ENCODE results near the gene MYRIP.

Gene MYRIP

DNA sequence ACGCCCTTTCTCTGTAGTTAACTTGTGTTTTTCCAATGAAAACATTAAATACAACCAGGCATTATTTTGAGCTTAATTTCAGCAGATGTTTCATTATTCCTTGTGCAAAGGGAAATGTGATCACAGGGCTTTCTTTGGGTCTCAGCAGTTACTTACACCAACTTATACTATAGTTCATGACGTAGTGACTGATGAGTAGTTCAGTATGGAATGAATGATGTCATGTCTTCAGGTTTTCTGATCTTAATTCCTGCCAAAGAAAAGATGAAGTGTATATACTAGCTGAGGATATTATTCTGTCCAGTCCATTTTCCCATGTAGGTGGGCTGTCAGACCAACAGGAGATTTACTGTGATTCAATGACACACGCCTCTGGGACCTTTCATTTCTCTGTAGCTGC, 61.3 kb downstream of the MYRIP start:
- Histone ChIP-seq H3K9me3 (no peaks in the 10 kb centered on the region), H3K27ac (no peak overlapping the region), H3K4me3 (ENCODE audit: low read depth in 1 of 2, low read length in 1 of 2) (no peak overlapping the region), H3K36me3 (no peaks in the 10 kb centered on the region), H3K4me1 (ENCODE audit: control insufficient read depth in 1 of 2, insufficient read depth in 1 of 2, low read depth in 1 of 2, low read length in 1 of 2) (no peaks in the 10 kb centered on the region), H3K27me3 (no peaks in the 10 kb centered on the region)
- TF ChIP-seq, protein P1, sequence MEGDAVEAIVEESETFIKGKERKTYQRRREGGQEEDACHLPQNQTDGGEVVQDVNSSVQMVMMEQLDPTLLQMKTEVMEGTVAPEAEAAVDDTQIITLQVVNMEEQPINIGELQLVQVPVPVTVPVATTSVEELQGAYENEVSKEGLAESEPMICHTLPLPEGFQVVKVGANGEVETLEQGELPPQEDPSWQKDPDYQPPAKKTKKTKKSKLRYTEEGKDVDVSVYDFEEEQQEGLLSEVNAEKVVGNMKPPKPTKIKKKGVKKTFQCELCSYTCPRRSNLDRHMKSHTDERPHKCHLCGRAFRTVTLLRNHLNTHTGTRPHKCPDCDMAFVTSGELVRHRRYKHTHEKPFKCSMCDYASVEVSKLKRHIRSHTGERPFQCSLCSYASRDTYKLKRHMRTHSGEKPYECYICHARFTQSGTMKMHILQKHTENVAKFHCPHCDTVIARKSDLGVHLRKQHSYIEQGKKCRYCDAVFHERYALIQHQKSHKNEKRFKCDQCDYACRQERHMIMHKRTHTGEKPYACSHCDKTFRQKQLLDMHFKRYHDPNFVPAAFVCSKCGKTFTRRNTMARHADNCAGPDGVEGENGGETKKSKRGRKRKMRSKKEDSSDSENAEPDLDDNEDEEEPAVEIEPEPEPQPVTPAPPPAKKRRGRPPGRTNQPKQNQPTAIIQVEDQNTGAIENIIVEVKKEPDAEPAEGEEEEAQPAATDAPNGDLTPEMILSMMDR (IDR thresholded peaks at IDR 0.05), result no peak

DNA sequence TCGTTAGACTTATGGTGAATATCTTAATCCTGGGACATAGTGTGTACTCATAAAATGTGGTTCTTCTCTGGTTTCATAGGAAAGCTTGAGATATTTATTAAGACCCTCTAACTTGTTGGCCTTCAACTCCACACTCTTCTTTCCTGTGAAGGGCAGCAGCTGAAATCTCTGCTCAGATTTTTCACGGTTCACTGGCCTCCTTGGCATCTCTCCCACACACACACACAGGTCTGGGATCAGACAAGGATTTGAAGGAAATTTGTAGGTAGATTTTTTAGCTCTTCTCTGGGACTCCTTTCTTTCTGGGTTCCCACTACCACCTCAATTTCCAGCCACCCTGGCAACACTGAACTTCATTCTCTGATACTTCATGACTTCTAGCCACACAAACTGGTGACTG, 70.2 kb downstream of the MYRIP start:
- H3K27ac ChIP-seq, result no peak overlapping the region
- H3K27me3 ChIP-seq, result no peaks in the 10 kb centered on the region
- H3K36me3 ChIP-seq, result no peaks in the 10 kb centered on the region
- TF ChIP-seq, protein P1 (IDR thresholded peaks at IDR 0.05), result no peak
- H3K4me3 ChIP-seq (ENCODE audit: low read depth in 1 of 2, low read length in 1 of 2), result no peak overlapping the region
- no peaks in the 10 kb centered on the region for H3K9me3 ChIP-seq
- H3K4me1 ChIP-seq (ENCODE audit: control insufficient read depth in 1 of 2, insufficient read depth in 1 of 2, low read depth in 1 of 2, low read length in 1 of 2), result no peaks in the 10 kb centered on the region

DNA sequence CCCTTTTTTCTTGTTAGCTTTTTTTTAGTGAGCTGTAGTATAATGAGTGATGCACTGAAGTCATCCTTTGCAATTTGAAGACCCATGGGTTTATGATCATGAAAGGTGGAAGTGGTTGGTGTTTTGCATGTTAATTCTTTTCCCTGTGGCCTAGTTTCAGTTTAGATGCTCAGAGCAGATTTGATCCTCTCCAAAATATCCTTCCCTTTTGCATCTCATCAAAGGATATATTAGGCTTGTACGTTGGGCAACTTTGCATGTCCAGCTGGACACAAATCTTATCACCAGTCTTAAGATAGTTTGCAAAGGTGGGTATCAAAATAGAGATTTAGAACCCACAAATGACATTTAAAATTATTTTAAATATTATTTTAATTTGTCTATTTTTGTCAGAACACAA, 72.7 kb downstream of the MYRIP start:
- Histone ChIP-seq H3K27me3 (no peaks in the 10 kb centered on the region), H3K27ac (no peak overlapping the region), H3K9me3 (no peaks in the 10 kb centered on the region), H3K4me1 (ENCODE audit: control insufficient read depth in 1 of 2, insufficient read depth in 1 of 2, low read depth in 1 of 2, low read length in 1 of 2) (no peaks in the 10 kb centered on the region), H3K4me3 (ENCODE audit: low read depth in 1 of 2, low read length in 1 of 2) (no peak overlapping the region), H3K36me3 (no peaks in the 10 kb centered on the region)
- TF ChIP-seq, protein P1 (IDR thresholded peaks at IDR 0.05), result no peak

DNA sequence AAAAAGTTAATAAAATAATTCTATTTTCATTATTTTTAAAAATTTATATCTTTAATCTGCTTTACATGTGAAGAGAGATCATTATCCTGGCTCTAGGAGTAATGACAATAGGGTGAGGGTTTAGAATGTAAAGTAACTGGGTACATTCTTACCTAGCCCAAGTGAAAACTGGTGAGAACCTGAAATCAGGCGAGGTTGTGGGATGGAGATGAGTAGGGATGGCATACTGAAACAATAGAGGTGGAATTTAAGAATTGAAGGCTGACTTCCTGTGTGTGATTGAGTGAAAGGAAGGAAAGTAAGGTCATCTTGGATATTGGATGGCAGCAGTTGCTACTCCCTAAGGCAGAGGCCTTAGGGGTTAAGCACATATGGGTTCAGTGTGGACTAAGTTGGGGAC, 82.7 kb downstream of the MYRIP start:
- Histone ChIP-seq H3K36me3 (no peaks in the 10 kb centered on the region), H3K27me3 (no peaks in the 10 kb centered on the region), H3K9me3 (no peaks in the 10 kb centered on the region), H3K4me1 (ENCODE audit: control insufficient read depth in 1 of 2, insufficient read depth in 1 of 2, low read depth in 1 of 2, low read length in 1 of 2) (no peaks in the 10 kb centered on the region), H3K4me3 (ENCODE audit: low read depth in 1 of 2, low read length in 1 of 2) (no peak overlapping the region), H3K27ac (no peak overlapping the region)
- TF ChIP-seq, protein P1 (IDR thresholded peaks at IDR 0.05), result no peak

DNA sequence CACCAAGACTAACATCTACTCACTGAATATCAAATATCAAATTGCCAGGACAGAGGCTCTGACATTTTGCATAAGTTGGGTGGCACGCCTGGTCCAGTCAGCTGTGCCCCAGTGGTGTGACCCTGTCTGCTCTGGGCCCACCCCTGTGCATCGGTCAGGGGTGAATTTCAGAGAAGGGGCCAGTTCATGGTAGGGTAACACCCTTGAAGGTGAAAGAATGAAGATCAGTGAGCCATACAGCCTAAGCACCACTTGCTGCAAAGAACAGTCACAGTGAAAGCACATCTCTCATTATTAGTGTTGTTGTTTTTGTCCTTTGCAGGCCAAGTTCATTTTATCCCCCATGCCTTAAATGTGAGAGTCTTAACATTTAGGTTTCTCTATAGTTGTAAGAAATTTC, 86.8 kb downstream of the MYRIP start:
- H3K27ac ChIP-seq, result no peak overlapping the region
- H3K4me3 ChIP-seq (ENCODE audit: low read depth in 1 of 2, low read length in 1 of 2), result no peak overlapping the region
- H3K36me3 ChIP-seq, result no peaks in the 10 kb centered on the region
- H3K9me3 ChIP-seq, result no peaks in the 10 kb centered on the region
- TF ChIP-seq, protein P1 (IDR thresholded peaks at IDR 0.05), result no peak
- H3K4me1 ChIP-seq (ENCODE audit: control insufficient read depth in 1 of 2, insufficient read depth in 1 of 2, low read depth in 1 of 2, low read length in 1 of 2), result no peaks in the 10 kb centered on the region
- H3K27me3 ChIP-seq, result no peaks in the 10 kb centered on the region

DNA sequence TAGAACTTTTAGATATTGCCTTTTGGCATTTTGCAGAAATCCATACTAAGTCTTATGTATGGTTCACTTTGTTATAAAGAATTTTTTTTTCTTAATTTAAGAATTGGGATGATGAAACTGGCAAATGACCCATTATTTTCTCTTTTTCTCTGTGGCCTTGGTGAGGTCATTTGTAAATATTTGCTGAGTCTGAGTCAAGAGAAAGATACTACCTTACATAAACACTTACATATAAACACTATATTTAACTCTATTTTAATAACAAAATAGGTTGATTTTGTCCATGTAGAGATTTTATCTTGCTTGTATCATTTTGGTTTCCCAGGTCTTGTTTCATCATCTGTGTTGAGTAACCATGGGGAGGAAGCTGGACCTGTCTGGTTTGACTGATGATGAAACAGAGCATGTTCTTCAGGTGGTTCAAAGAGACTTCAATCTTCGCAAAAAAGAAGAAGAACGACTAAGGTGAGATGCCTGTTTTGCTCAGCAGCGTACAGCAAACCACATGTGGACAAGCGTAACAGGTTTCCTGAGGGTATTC, 91.1 kb downstream of the MYRIP start:
- H3K36me3 ChIP-seq, result no peaks in the 10 kb centered on the region
- no peaks in the 10 kb centered on the region for H3K4me1 ChIP-seq (ENCODE audit: control insufficient read depth in 1 of 2, insufficient read depth in 1 of 2, low read depth in 1 of 2, low read length in 1 of 2)
- no peak overlapping the region for H3K27ac ChIP-seq
- TF ChIP-seq, protein P1 (IDR thresholded peaks at IDR 0.05), result no peak
- H3K27me3 ChIP-seq, result no peaks in the 10 kb centered on the region
- no peaks in the 10 kb centered on the region for H3K9me3 ChIP-seq
- no peak overlapping the region for H3K4me3 ChIP-seq (ENCODE audit: low read depth in 1 of 2, low read length in 1 of 2)
